Measurements from ENCODE around the gene SLCO3A1. TPM values are rescaled to one million over a fixed set of nuclear protein-coding genes. Genes with fewer than 3 reads are reported as not detected.

Gene SLCO3A1
- total RNA-seq, 2 experiments from 2014 or later: 29.5 to 30.4 TPM

DNA sequence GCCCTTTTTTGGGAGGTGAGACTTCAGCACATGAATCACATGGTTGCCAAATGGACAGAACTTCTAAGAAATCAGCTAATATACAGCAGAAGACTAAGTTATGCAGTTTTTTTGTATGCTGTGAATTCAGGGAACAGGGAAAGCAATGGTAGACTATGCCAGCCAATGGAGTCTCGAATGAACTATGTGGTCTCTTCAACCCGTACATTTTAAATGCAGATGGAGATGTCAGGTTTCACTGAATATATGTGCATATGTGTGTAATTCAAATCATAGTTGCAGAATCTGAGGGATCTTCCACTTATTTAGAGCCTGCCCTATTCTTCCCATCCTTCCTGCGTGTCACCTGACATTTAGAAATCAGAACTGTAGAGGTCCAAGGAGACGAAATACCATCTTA is 187.9 kb downstream of the SLCO3A1 start:
- H3K27ac Mint-ChIP-seq: no peak overlapping the region

DNA sequence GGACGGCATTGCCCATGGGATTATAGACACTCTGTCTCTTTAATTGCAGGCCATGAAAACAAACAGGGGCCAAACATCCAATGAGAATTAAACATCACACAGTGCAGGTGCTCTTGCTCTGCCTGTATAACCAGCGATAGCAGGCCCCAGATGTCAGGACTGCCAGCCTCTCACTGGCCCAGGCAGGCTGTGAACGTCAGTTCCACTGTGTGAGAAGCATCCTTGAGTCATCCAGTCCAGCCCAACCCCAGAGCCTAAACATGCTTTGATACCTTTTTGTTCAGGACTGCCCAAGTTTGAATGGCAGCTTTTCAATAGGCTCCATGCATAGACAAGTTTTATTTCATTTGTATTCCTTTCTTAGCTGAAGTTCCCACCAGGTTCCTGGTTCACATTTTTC is 189.8 kb downstream of the SLCO3A1 start:
- no peak for TF ChIP-seq CTCF (IDR thresholded peaks at IDR 0.05)
- DNase-seq (no peak), ATAC-seq (ENCODE audit: poor library complexity) (no peak)
- Mint-ChIP-seq H3K27ac (no peak overlapping the region), H3K4me1 (ENCODE audit: low read depth) (peaks cover 45% of the 10 kb centered on the region), H3K36me3 (ENCODE audit: low read depth) (no peaks in the 10 kb centered on the region), H3K27me3 (no peaks in the 10 kb centered on the region), H3K4me3 (no peak overlapping the region), H3K9me3 (peaks cover 3% of the 10 kb centered on the region)
- no peak overlapping the region for H3K4me3 ChIP-seq (ENCODE audit: low read length)
- intact Hi-C loops (cut with DNase I, micrococcal nuclease): no loop called here
- H3K36me3 ChIP-seq (ENCODE audit: insufficient read depth, low read length): no peaks in the 10 kb centered on the region
- POLR2A ChIA-PET: no interaction called here
- no peaks in the 10 kb centered on the region for H3K27me3 ChIP-seq (ENCODE audit: control insufficient read depth in 1 of 2, insufficient read depth in 2 of 2, low read length in 2 of 2)
- peaks cover 11% of the 10 kb centered on the region for H3K4me1 ChIP-seq (ENCODE audit: insufficient read depth, low read length)
- CTCF ChIA-PET: no interaction called here
- H3K27ac ChIP-seq (ENCODE audit: low read depth in 1 of 2, low read length in 2 of 2): no peak overlapping the region
- H3K9me3 ChIP-seq (ENCODE audit: control insufficient read depth in 1 of 2, insufficient read depth in 1 of 2, low read length in 2 of 2): no peaks in the 10 kb centered on the region

More for the DNA sequence above, 187.9 kb downstream of the SLCO3A1 start:
- no peak for DNase-seq
- no peaks in the 10 kb centered on the region for H3K9me3 ChIP-seq (ENCODE audit: control insufficient read depth in 1 of 2, insufficient read depth in 1 of 2, low read length in 2 of 2)
- TF ChIP-seq CTCF (IDR thresholded peaks at IDR 0.05): no peak
- ATAC-seq (ENCODE audit: poor library complexity): no peak
- Mint-ChIP-seq H3K4me3 (no peak overlapping the region), H3K4me1 (ENCODE audit: low read depth) (peaks cover 49% of the 10 kb centered on the region), H3K36me3 (ENCODE audit: low read depth) (no peaks in the 10 kb centered on the region), H3K27me3 (no peaks in the 10 kb centered on the region), H3K9me3 (peaks cover 6% of the 10 kb centered on the region)
- intact Hi-C loops (cut with DNase I, micrococcal nuclease): no loop called here
- no peak overlapping the region for H3K4me3 ChIP-seq (ENCODE audit: low read length)
- H3K4me1 ChIP-seq (ENCODE audit: insufficient read depth, low read length): peaks cover 11% of the 10 kb centered on the region
- H3K27ac ChIP-seq (ENCODE audit: low read depth in 1 of 2, low read length in 2 of 2): no peak overlapping the region
- no peaks in the 10 kb centered on the region for H3K36me3 ChIP-seq (ENCODE audit: insufficient read depth, low read length)
- ChIA-PET CTCF (no interaction called here), POLR2A (no interaction called here)
- H3K27me3 ChIP-seq (ENCODE audit: control insufficient read depth in 1 of 2, insufficient read depth in 2 of 2, low read length in 2 of 2): no peaks in the 10 kb centered on the region

DNA sequence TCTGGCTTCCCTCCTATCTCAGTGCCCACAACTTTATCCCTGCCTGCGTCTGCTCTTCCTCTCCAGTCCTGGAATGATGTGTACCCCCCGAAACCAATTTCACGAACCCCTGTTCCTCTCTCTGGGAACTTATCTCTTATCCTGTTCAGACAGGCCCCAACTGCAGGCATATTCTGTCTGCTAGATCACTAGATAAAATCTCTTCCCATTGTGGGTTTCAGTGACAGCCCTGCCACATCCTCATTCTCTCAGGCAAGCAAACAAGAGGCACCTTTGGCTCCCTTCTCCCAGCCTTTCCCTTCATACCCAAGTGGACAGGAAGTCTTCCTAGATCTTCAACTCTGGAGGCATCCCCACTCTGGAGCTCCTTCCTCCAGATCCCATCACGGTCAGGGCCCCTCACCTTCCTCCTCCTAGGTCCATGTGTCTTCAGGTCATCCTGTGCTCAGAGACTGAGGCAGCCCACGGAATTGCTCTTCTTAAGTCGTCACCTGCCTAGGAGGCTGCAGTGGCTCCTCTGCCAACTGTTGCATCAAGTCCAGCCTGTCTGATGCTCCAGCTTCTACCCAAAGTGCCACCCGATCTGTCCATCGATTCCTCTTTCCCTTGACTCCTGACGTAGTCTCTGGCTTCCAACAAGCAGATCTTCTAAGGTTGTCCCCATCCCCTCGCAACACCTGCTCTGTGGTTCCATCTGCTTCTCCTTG is 190.8 kb downstream of the SLCO3A1 start:
- CTCF ChIA-PET: no interaction called here
- Mint-ChIP-seq H3K4me3 (no peak overlapping the region), H3K4me1 (ENCODE audit: low read depth) (peaks cover 45% of the 10 kb centered on the region), H3K27me3 (no peaks in the 10 kb centered on the region), H3K27ac (no peak overlapping the region), H3K36me3 (ENCODE audit: low read depth) (no peaks in the 10 kb centered on the region), H3K9me3 (no peaks in the 10 kb centered on the region)
- POLR2A ChIA-PET: no interaction called here
- no peaks in the 10 kb centered on the region for H3K27me3 ChIP-seq (ENCODE audit: control insufficient read depth in 1 of 2, insufficient read depth in 2 of 2, low read length in 2 of 2)
- no peak for DNase-seq
- H3K27ac ChIP-seq (ENCODE audit: low read depth in 1 of 2, low read length in 2 of 2): no peak overlapping the region
- H3K36me3 ChIP-seq (ENCODE audit: insufficient read depth, low read length): no peaks in the 10 kb centered on the region
- peaks cover 11% of the 10 kb centered on the region for H3K4me1 ChIP-seq (ENCODE audit: insufficient read depth, low read length)
- no peaks in the 10 kb centered on the region for H3K9me3 ChIP-seq (ENCODE audit: control insufficient read depth in 1 of 2, insufficient read depth in 1 of 2, low read length in 2 of 2)
- intact Hi-C loops (cut with DNase I, micrococcal nuclease): no loop called here
- H3K4me3 ChIP-seq (ENCODE audit: low read length): no peak overlapping the region
- no peak for ATAC-seq (ENCODE audit: poor library complexity)
- no peak for TF ChIP-seq CTCF (IDR thresholded peaks at IDR 0.05)

All from CD4-positive, alpha-beta T cell (primary cell).